ENCODE measurements around the gene ILK. TPM values are rescaled to one million over a fixed set of nuclear protein-coding genes. Genes with fewer than 3 reads are reported as not detected.

ILK gene
- total RNA-seq, 1 donor from 2014 or later: 183 TPM

DNA sequence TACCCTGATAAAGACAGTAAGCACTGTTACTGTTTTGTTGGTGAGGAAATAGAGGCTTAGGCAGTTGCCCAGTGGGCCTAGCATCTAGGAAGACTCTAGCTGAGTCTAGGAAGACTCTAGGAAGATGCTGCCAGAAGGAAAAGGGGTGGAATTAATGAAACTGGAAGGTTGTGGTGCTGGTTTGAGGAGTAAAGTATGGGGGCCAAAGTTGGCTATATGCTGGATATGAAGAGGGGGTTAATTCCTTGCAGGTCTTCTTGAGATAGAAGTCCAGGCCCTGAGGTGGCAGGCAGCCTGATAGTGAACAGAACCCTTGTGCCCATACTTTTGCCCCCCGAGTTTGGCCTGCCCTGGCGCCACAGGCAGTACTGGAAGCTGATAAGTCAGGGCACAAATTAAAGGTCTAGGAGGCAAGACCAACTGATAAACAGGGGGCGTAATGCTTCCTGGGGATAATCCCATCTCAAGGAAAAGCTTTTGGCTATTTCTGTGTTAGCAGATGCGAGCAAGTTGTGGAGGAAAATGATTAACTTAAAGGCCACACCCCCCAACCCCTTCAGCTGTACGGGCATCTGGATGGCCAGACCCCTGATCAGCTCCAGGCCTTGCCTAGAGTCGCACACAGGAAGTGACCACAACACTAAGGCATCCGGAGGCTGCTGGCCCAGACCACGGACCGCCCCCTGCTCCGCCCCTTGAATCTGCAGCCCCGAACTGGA, 3.1 kb downstream of the ILK start:
- Mint-ChIP-seq H3K9me3 (ENCODE audit: unreplicated experiment) (no peaks in the 10 kb centered on the region), H3K27ac (ENCODE audit: unreplicated experiment) (peak overlapping the region; percentile 99), H3K27me3 (ENCODE audit: unreplicated experiment) (peaks cover 13% of the 10 kb centered on the region), H3K36me3 (ENCODE audit: low read depth, unreplicated experiment) (peaks cover 51% of the 10 kb centered on the region), H3K4me1 (ENCODE audit: unreplicated experiment) (peaks cover 50% of the 10 kb centered on the region), H3K4me3 (ENCODE audit: unreplicated experiment) (peak overlapping the region; percentile 85)
- TF ChIP-seq, protein P1, sequence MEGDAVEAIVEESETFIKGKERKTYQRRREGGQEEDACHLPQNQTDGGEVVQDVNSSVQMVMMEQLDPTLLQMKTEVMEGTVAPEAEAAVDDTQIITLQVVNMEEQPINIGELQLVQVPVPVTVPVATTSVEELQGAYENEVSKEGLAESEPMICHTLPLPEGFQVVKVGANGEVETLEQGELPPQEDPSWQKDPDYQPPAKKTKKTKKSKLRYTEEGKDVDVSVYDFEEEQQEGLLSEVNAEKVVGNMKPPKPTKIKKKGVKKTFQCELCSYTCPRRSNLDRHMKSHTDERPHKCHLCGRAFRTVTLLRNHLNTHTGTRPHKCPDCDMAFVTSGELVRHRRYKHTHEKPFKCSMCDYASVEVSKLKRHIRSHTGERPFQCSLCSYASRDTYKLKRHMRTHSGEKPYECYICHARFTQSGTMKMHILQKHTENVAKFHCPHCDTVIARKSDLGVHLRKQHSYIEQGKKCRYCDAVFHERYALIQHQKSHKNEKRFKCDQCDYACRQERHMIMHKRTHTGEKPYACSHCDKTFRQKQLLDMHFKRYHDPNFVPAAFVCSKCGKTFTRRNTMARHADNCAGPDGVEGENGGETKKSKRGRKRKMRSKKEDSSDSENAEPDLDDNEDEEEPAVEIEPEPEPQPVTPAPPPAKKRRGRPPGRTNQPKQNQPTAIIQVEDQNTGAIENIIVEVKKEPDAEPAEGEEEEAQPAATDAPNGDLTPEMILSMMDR (IDR thresholded peaks at IDR 0.05; ENCODE audit: unreplicated experiment): no peak
- DNase-seq (ENCODE audit: low spot score): peak; percentile 87

DNA sequence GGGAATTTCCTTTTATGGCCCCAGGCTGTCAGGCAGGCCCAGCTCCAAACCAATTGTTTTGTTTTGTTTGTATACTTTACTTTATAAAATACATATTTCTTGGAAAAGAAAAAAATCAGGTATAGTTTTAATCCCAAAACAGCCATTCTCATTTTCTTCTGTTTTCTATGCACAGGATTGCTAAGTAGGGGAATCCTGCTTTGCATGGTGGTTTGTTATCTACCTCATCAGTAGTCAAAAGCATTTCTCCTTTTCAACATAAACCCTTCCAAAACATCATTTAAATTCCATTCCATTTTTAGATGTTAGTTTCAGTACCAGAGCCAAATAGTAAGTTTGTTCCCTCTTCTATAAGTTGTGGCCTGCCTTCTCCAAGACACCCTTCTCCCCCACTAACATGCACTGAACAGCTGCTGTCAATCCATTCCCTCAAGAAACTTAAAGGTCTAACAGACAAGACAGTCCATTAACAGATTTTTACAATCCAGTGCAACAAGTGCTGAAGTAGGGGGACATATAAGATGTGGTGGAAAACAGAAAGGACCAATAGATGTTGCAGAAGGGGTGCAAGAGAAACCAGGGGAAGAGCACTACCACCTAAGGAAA, 3.7 kb downstream of the ILK start:
- TF ChIP-seq, protein P1 (IDR thresholded peaks at IDR 0.05; ENCODE audit: unreplicated experiment): no peak
- peaks cover 45% of the 10 kb centered on the region for H3K4me1 Mint-ChIP-seq (ENCODE audit: unreplicated experiment)
- peaks cover 47% of the 10 kb centered on the region for H3K36me3 Mint-ChIP-seq (ENCODE audit: low read depth, unreplicated experiment)
- DNase-seq (ENCODE audit: low spot score): no peak
- H3K27ac Mint-ChIP-seq (ENCODE audit: unreplicated experiment): peak overlapping the region; percentile 99
- peak overlapping the region; percentile 76 for H3K4me3 Mint-ChIP-seq (ENCODE audit: unreplicated experiment)
- H3K9me3 Mint-ChIP-seq (ENCODE audit: unreplicated experiment): no peaks in the 10 kb centered on the region
- H3K27me3 Mint-ChIP-seq (ENCODE audit: unreplicated experiment): peaks cover 10% of the 10 kb centered on the region

DNA sequence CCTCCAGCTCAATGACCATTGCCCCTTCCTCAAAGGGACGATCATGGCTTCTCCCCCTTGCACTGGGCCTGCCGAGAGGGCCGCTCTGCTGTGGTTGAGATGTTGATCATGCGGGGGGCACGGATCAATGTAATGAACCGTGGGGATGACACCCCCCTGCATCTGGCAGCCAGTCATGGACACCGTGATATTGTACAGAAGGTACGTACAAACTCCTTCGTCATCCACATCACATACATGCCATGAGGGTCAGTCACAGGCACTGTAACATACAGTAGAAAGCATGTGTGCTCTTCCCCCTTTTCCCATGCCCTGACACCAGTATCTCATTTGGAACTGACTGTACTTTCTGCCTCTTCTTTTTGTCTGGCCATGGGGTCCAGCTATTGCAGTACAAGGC, 4.4 kb downstream of the ILK start:
- Mint-ChIP-seq H3K27ac (ENCODE audit: unreplicated experiment) (no peak overlapping the region), H3K27me3 (ENCODE audit: unreplicated experiment) (peaks cover 10% of the 10 kb centered on the region), H3K36me3 (ENCODE audit: low read depth, unreplicated experiment) (peaks cover 47% of the 10 kb centered on the region), H3K4me1 (ENCODE audit: unreplicated experiment) (peaks cover 41% of the 10 kb centered on the region), H3K4me3 (ENCODE audit: unreplicated experiment) (no peak overlapping the region), H3K9me3 (ENCODE audit: unreplicated experiment) (no peaks in the 10 kb centered on the region)
- TF ChIP-seq, protein P1 (IDR thresholded peaks at IDR 0.05; ENCODE audit: unreplicated experiment): no peak
- DNase-seq (ENCODE audit: low spot score): no peak

DNA sequence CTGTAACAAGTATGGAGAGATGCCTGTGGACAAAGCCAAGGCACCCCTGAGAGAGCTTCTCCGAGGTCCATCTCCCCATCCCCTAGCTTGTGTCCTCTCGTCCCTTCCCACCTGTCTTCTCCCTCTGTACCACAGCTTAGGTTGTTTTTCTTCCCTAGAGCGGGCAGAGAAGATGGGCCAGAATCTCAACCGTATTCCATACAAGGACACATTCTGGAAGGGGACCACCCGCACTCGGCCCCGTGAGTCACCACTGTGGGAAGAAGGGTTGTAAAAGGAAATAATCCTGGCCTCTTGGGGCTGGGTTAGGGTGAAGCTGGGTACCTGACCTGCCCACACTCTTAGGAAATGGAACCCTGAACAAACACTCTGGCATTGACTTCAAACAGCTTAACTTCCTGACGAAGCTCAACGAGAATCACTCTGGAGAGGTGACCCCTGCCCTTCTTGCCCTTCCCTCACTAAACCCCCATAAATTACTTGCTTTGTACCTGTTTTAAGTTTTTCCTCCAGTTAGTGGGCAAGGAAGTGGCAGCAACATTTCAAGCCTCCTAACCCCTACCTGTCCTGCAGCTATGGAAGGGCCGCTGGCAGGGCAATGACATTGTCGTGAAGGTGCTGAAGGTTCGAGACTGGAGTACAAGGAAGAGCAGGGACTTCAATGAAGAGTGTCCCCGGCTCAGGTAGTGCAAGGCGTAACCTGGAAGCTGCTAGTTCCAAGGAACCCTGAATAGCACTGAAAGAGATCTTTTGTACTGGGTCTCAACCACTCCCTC, 5.3 kb downstream of the ILK start:
- TF ChIP-seq, protein P1 (IDR thresholded peaks at IDR 0.05; ENCODE audit: unreplicated experiment): no peak
- peaks cover 47% of the 10 kb centered on the region for H3K36me3 Mint-ChIP-seq (ENCODE audit: low read depth, unreplicated experiment)
- H3K9me3 Mint-ChIP-seq (ENCODE audit: unreplicated experiment): no peaks in the 10 kb centered on the region
- no peak for DNase-seq (ENCODE audit: low spot score)
- H3K27ac Mint-ChIP-seq (ENCODE audit: unreplicated experiment): peak overlapping the region; percentile 62
- H3K27me3 Mint-ChIP-seq (ENCODE audit: unreplicated experiment): peaks cover 10% of the 10 kb centered on the region
- peaks cover 41% of the 10 kb centered on the region for H3K4me1 Mint-ChIP-seq (ENCODE audit: unreplicated experiment)
- H3K4me3 Mint-ChIP-seq (ENCODE audit: unreplicated experiment): peak overlapping the region; percentile 62

Measured in endothelial cell (in vitro differentiated cells).